Astrocyte (in vitro differentiated cells and primary cell): Measurements from ENCODE around the gene CTNNA2. TPM values are rescaled to one million over a fixed set of nuclear protein-coding genes. Genes with fewer than 3 reads are reported as not detected.

Source experiments
- DNase-seq: peaks from one replicate; pipeline ENCODE4 v3.0.0-alpha.2; 2010; ENCODE audit warnings: low read depth
- FAIRE-seq: peaks from 2 replicates; lab custom pipeline; 2011; peaks lifted over from hg19 to GRCh38; lab: Jason Lieb, UNC
- H2AFZ ChIP-seq: 2 replicates; pipeline ENCODE4 v1.6.0; 2012; ENCODE audit warnings: low read depth, low read length, inconsistent platforms
- H3K27ac ChIP-seq: 2 replicates; pipeline ENCODE4 v1.5.1; 2011; ENCODE audit warnings: low read depth, low read length, inconsistent platforms
- H3K27me3 ChIP-seq: 2 replicates; pipeline ENCODE4 v1.6.0; 2011; ENCODE audit warnings: low read length, inconsistent platforms; ENCODE audit not compliant: insufficient read depth
- H3K36me3 ChIP-seq: 2 replicates; pipeline ENCODE4 v1.5.1; 2011; ENCODE audit warnings: low read length, inconsistent platforms; ENCODE audit not compliant: insufficient read depth
- H3K4me1 ChIP-seq: 2 replicates; pipeline ENCODE4 v1.5.1; 2011; ENCODE audit warnings: low read length, inconsistent platforms; ENCODE audit not compliant: insufficient read depth
- H3K4me2 ChIP-seq: 2 replicates; pipeline ENCODE4 v1.6.0; 2012; ENCODE audit warnings: low read length, inconsistent platforms
- H3K4me3 ChIP-seq: 2 replicates; pipeline ENCODE4 v1.5.1; 2011; ENCODE audit warnings: low read depth, mild to moderate bottlenecking, low read length, inconsistent platforms; ENCODE audit not compliant: insufficient read depth
- H3K79me2 ChIP-seq: 2 replicates; pipeline ENCODE4 v1.6.0; 2012; ENCODE audit warnings: mild to moderate bottlenecking, low read length, inconsistent platforms; ENCODE audit not compliant: insufficient read depth
- H3K9ac ChIP-seq: 2 replicates; pipeline ENCODE4 v1.6.0; 2012; ENCODE audit warnings: mild to moderate bottlenecking, low read length, inconsistent platforms
- H3K9me3 ChIP-seq: 2 replicates; pipeline ENCODE4 v1.5.1; 2012; ENCODE audit warnings: low read depth, mild to moderate bottlenecking, low read length, inconsistent platforms; ENCODE audit not compliant: insufficient read depth
- H4K20me1 ChIP-seq: 2 replicates; pipeline ENCODE4 v1.6.0; 2012; ENCODE audit warnings: low read length, inconsistent platforms; ENCODE audit not compliant: insufficient read depth
- H3K27ac Mint-ChIP-seq: one replicate; pipeline ENCODE4 v1.8.0; 2021; ENCODE audit warnings: mild to moderate bottlenecking, mixed read lengths; ENCODE audit not compliant: unreplicated experiment
- H3K27me3 Mint-ChIP-seq: one replicate; pipeline ENCODE4 v1.8.0; 2021; ENCODE audit warnings: low read depth, mixed read lengths; ENCODE audit not compliant: unreplicated experiment
- H3K36me3 Mint-ChIP-seq: one replicate; pipeline ENCODE4 v1.8.0; 2021; ENCODE audit warnings: low read depth, mixed read lengths; ENCODE audit not compliant: unreplicated experiment
- H3K4me1 Mint-ChIP-seq: one replicate; pipeline ENCODE4 v1.8.0; 2021; ENCODE audit warnings: low read depth, mixed read lengths; ENCODE audit not compliant: unreplicated experiment
- H3K4me3 Mint-ChIP-seq: one replicate; pipeline ENCODE4 v1.8.0; 2021; ENCODE audit warnings: mild to moderate bottlenecking, moderate library complexity, mixed read lengths; ENCODE audit not compliant: unreplicated experiment
- H3K9me3 Mint-ChIP-seq: one replicate; pipeline ENCODE4 v1.8.0; 2021; ENCODE audit warnings: mild to moderate bottlenecking, mixed read lengths; ENCODE audit not compliant: unreplicated experiment
- EZH2 ChIP-seq: IDR thresholded peaks from 2 replicates; pipeline ENCODE4 v1.6.1; 2012; ENCODE audit warnings: mild to moderate bottlenecking, low read length, inconsistent platforms; ENCODE audit not compliant: insufficient read depth
- total RNA-seq: library from RNA; stranded (reverse); gene quantifications from 2 replicates; pipeline ENCODE4 v1.2.1, GENCODE V29; 2021
- TF ChIP-seq, protein P1 (sequence below): IDR thresholded peaks from 2 replicates; pipeline ENCODE4 v1.5.1; 2011; ENCODE audit warnings: low read depth, mild to moderate bottlenecking, inconsistent platforms, low read length, moderate library complexity; ENCODE audit not compliant: insufficient read depth

The CTNNA2 gene
- total RNA-seq, 1 donor from 2014 or later = 3.9 TPM

DNA sequence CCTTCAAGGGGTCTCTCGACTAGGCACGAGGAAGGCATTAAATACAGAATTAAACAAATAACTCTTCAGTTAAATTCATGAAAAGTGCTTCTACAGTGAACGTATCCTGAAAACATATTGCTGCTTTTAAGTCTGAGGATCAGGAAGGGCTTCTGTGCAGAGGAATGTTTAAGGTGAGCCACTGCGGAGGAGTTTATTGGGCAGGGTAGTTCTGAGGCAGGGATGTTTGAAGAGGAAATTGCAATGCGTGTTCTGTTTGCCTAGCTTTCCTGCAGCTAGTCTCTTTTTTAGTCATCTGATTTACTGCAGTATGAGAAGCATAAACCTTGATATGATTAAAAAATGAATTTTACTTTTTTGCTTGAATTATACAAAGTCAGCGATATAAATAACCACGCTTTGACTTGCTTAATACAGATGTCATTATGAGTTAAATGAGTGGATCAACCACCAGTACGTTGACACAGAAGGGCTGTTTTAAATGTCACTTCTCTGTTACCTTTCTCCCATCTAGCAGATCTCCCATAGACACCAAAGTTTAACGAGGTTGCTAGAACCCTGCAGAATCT is 98.7 kb downstream of the CTNNA2 start:
- no peak for TF ChIP-seq EZH2
- TF ChIP-seq, protein P1, sequence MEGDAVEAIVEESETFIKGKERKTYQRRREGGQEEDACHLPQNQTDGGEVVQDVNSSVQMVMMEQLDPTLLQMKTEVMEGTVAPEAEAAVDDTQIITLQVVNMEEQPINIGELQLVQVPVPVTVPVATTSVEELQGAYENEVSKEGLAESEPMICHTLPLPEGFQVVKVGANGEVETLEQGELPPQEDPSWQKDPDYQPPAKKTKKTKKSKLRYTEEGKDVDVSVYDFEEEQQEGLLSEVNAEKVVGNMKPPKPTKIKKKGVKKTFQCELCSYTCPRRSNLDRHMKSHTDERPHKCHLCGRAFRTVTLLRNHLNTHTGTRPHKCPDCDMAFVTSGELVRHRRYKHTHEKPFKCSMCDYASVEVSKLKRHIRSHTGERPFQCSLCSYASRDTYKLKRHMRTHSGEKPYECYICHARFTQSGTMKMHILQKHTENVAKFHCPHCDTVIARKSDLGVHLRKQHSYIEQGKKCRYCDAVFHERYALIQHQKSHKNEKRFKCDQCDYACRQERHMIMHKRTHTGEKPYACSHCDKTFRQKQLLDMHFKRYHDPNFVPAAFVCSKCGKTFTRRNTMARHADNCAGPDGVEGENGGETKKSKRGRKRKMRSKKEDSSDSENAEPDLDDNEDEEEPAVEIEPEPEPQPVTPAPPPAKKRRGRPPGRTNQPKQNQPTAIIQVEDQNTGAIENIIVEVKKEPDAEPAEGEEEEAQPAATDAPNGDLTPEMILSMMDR = no peak
- H3K27ac Mint-ChIP-seq = no peak overlapping the region
- no peaks in the 10 kb centered on the region for H3K4me1 Mint-ChIP-seq
- no peak overlapping the region for H3K4me2 ChIP-seq
- H3K27me3 Mint-ChIP-seq = no peaks in the 10 kb centered on the region
- no peaks in the 10 kb centered on the region for H3K79me2 ChIP-seq
- no peak overlapping the region for H3K9ac ChIP-seq
- no peak overlapping the region for H3K4me3 ChIP-seq
- H3K9me3 ChIP-seq = no peaks in the 10 kb centered on the region
- FAIRE-seq (no peak), DNase-seq (no peak)
- no peaks in the 10 kb centered on the region for H3K36me3 ChIP-seq
- no peaks in the 10 kb centered on the region for H3K27me3 ChIP-seq
- no peaks in the 10 kb centered on the region for H4K20me1 ChIP-seq
- no peak overlapping the region for H2AFZ ChIP-seq
- no peaks in the 10 kb centered on the region for H3K36me3 Mint-ChIP-seq
- no peak overlapping the region for H3K27ac ChIP-seq
- no peaks in the 10 kb centered on the region for H3K9me3 Mint-ChIP-seq
- H3K4me3 Mint-ChIP-seq = no peak overlapping the region
- no peaks in the 10 kb centered on the region for H3K4me1 ChIP-seq

DNA sequence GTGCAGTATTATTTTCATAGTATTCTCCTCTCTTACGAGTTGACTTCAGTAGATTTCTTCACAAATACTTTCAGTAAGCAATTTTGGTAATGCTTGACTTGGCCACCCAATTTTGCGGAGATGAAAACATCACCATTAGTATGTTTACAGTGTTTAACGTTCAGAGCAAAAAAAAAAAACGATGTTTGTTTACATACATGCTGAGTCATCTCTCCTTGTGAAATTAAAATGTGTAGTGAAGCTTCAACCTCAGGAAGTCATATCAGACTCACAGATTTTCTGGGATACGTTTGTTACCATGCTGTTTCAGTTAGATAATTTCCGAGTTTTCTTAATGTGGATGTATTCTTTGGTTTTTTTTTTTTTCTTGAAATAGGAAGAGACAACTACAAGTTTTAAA is 100.1 kb downstream of the CTNNA2 start:
- H3K4me2 ChIP-seq = no peak overlapping the region
- Mint-ChIP-seq H3K36me3 (no peaks in the 10 kb centered on the region), H3K27me3 (no peaks in the 10 kb centered on the region), H3K27ac (no peak overlapping the region), H3K4me1 (no peaks in the 10 kb centered on the region), H3K9me3 (no peaks in the 10 kb centered on the region), H3K4me3 (no peak overlapping the region)
- no peaks in the 10 kb centered on the region for H3K36me3 ChIP-seq
- no peak overlapping the region for H3K4me3 ChIP-seq
- H4K20me1 ChIP-seq = no peaks in the 10 kb centered on the region
- DNase-seq = no peak
- no peak for TF ChIP-seq EZH2
- TF ChIP-seq, protein P1 = no peak
- no peak overlapping the region for H3K9ac ChIP-seq
- H3K9me3 ChIP-seq = no peaks in the 10 kb centered on the region
- H3K27ac ChIP-seq = no peak overlapping the region
- no peaks in the 10 kb centered on the region for H3K4me1 ChIP-seq
- FAIRE-seq = no peak
- no peaks in the 10 kb centered on the region for H3K79me2 ChIP-seq
- H2AFZ ChIP-seq = no peak overlapping the region
- H3K27me3 ChIP-seq = no peaks in the 10 kb centered on the region

DNA sequence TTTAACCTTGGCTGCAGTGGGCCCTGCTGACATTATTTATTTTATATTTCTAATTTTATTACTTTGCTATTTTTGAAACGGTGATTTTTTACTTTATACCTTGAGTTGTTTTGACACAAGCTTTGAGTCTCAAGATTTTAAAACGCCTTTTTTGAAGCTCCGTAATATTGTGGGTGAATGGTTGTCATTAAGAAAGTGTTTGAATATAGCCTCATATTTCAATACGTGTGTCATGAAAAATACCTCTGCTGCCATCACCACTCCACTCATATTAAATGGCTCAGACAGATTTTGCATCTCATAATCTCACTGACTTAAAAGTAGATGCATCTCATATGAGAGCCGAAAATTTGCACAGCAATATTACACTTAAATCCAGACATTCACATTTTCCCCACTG is 106.6 kb downstream of the CTNNA2 start:
- Histone ChIP-seq H3K9me3 (no peaks in the 10 kb centered on the region), H3K36me3 (no peaks in the 10 kb centered on the region), H3K4me2 (no peak overlapping the region), H3K27me3 (no peaks in the 10 kb centered on the region), H3K79me2 (no peaks in the 10 kb centered on the region), H3K4me3 (no peak overlapping the region), H3K9ac (no peak overlapping the region), H3K4me1 (peaks cover 7% of the 10 kb centered on the region), H2AFZ (no peak overlapping the region), H3K27ac (no peak overlapping the region), H4K20me1 (no peaks in the 10 kb centered on the region)
- Mint-ChIP-seq H3K27ac (peak overlapping the region; percentile 81), H3K9me3 (no peaks in the 10 kb centered on the region), H3K4me3 (no peak overlapping the region), H3K36me3 (no peaks in the 10 kb centered on the region), H3K4me1 (peaks cover 37% of the 10 kb centered on the region), H3K27me3 (no peaks in the 10 kb centered on the region)
- TF ChIP-seq, protein P1 = no peak
- TF ChIP-seq EZH2 = no peak
- DNase-seq = no peak
- no peak for FAIRE-seq
